ENCODE results near the gene SULF2. TPM values are rescaled to one million over a fixed set of nuclear protein-coding genes. Genes with fewer than 3 reads are reported as not detected.

SULF2 gene
- total and polyA plus RNA-seq, 8 donors: 11.3 to 42.0 (median 15.8) TPM

DNA sequence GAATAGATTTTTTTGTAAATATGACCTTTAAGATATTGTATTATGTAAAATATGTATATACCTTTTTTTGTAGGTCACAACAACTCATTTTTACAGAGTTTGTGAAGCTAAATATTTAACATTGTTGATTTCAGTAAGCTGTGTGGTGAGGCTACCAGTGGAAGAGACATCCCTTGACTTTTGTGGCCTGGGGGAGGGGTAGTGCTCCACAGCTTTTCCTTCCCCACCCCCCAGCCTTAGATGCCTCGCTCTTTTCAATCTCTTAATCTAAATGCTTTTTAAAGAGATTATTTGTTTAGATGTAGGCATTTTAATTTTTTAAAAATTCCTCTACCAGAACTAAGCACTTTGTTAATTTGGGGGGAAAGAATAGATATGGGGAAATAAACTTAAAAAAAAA, 130.9 kb downstream of the SULF2 start:
- intact Hi-C loops (cut with DNase I): no loop called here
- Histone ChIP-seq H3K36me3 (peaks cover 0 to 87% of the 10 kb centered on the region in 2 donors), H3K4me3 (no peak overlapping the region), H3K27ac (no peak overlapping the region), H3K9me3 (no peaks in the 10 kb centered on the region), H3K27me3 (no peaks in the 10 kb centered on the region), H3K4me1 (no peaks in the 10 kb centered on the region)
- TF ChIP-seq, protein P1, sequence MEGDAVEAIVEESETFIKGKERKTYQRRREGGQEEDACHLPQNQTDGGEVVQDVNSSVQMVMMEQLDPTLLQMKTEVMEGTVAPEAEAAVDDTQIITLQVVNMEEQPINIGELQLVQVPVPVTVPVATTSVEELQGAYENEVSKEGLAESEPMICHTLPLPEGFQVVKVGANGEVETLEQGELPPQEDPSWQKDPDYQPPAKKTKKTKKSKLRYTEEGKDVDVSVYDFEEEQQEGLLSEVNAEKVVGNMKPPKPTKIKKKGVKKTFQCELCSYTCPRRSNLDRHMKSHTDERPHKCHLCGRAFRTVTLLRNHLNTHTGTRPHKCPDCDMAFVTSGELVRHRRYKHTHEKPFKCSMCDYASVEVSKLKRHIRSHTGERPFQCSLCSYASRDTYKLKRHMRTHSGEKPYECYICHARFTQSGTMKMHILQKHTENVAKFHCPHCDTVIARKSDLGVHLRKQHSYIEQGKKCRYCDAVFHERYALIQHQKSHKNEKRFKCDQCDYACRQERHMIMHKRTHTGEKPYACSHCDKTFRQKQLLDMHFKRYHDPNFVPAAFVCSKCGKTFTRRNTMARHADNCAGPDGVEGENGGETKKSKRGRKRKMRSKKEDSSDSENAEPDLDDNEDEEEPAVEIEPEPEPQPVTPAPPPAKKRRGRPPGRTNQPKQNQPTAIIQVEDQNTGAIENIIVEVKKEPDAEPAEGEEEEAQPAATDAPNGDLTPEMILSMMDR (IDR thresholded peaks at IDR 0.05): no peak
- ATAC-seq (no peak), DNase-seq (no peak)

DNA sequence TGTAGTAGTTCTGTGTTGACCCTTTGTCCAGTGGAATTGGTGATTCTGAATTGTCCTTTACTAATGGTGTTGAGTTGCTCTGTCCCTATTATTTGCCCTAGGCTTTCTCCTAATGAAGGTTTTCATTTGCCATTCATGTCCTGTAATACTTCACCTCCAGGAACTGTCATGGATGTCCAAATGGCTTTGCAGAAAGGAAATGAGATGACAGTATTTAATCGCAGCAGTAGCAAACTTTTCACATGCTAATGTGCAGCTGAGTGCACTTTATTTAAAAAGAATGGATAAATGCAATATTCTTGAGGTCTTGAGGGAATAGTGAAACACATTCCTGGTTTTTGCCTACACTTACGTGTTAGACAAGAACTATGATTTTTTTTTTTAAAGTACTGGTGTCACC, 131.4 kb downstream of the SULF2 start:
- Histone ChIP-seq H3K36me3 (peaks cover 0 to 87% of the 10 kb centered on the region in 2 donors), H3K9me3 (no peaks in the 10 kb centered on the region)

DNA sequence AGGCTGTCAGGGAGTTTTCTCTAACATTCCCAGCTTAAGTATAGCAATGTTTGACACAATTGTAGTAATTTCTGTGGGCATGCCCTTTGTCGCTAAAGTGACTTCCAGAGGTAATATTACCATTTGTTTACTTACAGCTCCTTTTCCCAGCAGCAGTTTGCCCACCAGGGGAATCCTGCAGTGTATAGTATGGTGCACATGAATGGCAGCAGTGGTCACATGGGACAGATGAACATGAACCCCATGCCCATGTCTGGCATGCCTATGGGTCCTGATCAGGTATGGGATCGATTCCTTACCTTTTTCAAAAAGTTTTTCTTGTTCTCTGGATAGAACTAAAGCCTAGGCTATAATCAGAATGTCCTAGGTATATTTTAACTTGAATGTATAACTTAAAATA, 132.5 kb downstream of the SULF2 start:
- DNase-seq (no peak), ATAC-seq (no peak)
- H3K4me1 ChIP-seq: no peaks in the 10 kb centered on the region
- TF ChIP-seq, protein P1 (IDR thresholded peaks at IDR 0.05): no peak
- H3K27ac ChIP-seq: no peak overlapping the region
- intact Hi-C loops (cut with DNase I): no loop called here
- peaks cover 0 to 88% of the 10 kb centered on the region in 2 donors for H3K36me3 ChIP-seq
- H3K4me3 ChIP-seq: no peak overlapping the region
- no peaks in the 10 kb centered on the region for H3K27me3 ChIP-seq
- H3K9me3 ChIP-seq: no peaks in the 10 kb centered on the region

More for the DNA sequence above, 131.4 kb downstream of the SULF2 start:
- ATAC-seq: no peak
- H3K27ac ChIP-seq: no peak overlapping the region
- H3K4me3 ChIP-seq: no peak overlapping the region
- no peak for DNase-seq
- H3K4me1 ChIP-seq: no peaks in the 10 kb centered on the region
- intact Hi-C loops (cut with DNase I): no loop called here
- TF ChIP-seq, protein P1 (IDR thresholded peaks at IDR 0.05): no peak
- no peaks in the 10 kb centered on the region for H3K27me3 ChIP-seq

DNA sequence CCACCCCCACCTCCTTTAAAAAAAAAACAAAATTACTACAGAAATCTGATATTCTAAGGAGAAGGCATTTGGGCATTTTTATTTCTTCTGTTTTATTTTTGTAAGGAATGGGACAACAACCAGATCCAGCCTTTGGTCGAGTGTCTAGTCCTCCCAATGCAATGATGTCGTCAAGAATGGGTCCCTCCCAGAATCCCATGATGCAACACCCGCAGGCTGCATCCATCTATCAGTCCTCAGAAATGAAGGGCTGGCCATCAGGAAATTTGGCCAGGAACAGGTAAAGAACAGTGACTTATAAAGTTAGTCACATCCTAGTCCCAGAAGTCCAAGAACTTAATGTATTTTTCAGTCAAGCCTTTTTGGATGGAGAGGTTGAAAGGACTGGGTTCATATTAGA, 133.0 kb downstream of the SULF2 start:
- DNase-seq: no peak

DNA sequence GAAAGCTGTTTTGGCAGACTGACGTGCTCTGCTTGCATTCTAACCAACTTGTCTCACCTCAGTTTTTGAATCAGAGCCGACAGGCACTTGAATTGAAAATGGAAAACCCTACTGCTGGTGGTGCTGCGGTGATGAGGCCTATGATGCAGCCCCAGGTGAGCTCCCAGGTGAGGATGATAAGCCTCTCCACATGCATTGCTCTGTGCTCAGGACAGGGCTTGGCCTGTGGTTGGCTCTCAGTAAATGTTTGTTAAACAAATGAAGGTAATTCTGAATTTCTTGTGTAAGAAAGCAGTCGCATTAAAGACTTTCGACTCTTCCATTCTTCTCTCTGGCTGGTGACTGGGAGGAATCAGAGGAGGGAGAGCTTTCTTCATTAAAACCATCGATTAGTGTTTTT, 136.3 kb downstream of the SULF2 start:
- no peaks in the 10 kb centered on the region for H3K4me1 ChIP-seq
- no peaks in the 10 kb centered on the region for H3K27me3 ChIP-seq
- intact Hi-C loops (cut with DNase I): no loop called here
- no peak overlapping the region for H3K4me3 ChIP-seq
- DNase-seq (no peak), ATAC-seq (no peak)
- TF ChIP-seq, protein P1 (IDR thresholded peaks at IDR 0.05): no peak
- no peak overlapping the region for H3K27ac ChIP-seq
- H3K36me3 ChIP-seq: peaks cover 0 to 99% of the 10 kb centered on the region in 2 donors
- no peaks in the 10 kb centered on the region for H3K9me3 ChIP-seq

More for the DNA sequence above, 133.0 kb downstream of the SULF2 start:
- no peak for ATAC-seq
- Histone ChIP-seq H3K27me3 (no peaks in the 10 kb centered on the region), H3K4me3 (no peak overlapping the region), H3K4me1 (no peaks in the 10 kb centered on the region), H3K9me3 (no peaks in the 10 kb centered on the region), H3K27ac (no peak overlapping the region), H3K36me3 (peaks cover 0 to 88% of the 10 kb centered on the region in 2 donors)
- intact Hi-C loops (cut with DNase I): no loop called here
- TF ChIP-seq, protein P1 (IDR thresholded peaks at IDR 0.05): no peak

Measured in left lung (tissue), 10 donors.